HL-60 (cell line): ENCODE data around the gene ZNF689.

Experiments used
- GABPA ChIP-seq: IDR thresholded peaks from 2 replicates; pipeline ENCODE4 v1.6.1; 2012; ENCODE audit warnings: low read depth
- POLR2AphosphoS5 ChIP-seq: IDR thresholded peaks from 2 replicates; pipeline ENCODE4 v1.6.1; 2012; ENCODE audit warnings: low read depth
- SPI1 ChIP-seq: IDR thresholded peaks from 2 replicates; pipeline ENCODE4 v1.6.1; 2012; ENCODE audit warnings: low read depth, mild to moderate bottlenecking, borderline replicate concordance
- TF ChIP-seq, protein P1 (sequence below): IDR thresholded peaks from one replicate; pipeline ENCODE4 v1.5.1; 2011; ENCODE audit warnings: low read length, control low read depth, inconsistent platforms; ENCODE audit not compliant: insufficient read depth

DNA sequence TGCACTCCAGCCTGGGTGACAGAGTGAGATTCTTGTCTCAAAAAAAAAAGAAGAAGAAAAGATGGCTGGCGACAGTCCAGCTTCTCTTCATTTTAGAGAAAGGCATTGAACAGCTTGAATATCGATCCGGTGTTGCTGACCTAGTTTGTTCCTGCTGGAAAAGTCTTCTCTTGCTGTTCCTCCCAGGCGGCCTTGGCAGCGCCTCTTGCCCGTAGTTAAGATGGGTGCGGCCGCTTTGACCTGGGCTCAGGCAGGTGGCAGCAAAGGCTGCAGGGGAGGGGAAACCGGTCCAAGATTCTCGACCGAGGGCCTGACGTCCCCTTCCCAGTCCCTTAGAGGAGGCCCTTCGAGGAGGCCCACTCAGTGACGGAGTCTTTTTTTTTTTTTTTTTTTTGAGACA is 48.2 kb downstream of the ZNF689 start:
- TF ChIP-seq, protein P1, sequence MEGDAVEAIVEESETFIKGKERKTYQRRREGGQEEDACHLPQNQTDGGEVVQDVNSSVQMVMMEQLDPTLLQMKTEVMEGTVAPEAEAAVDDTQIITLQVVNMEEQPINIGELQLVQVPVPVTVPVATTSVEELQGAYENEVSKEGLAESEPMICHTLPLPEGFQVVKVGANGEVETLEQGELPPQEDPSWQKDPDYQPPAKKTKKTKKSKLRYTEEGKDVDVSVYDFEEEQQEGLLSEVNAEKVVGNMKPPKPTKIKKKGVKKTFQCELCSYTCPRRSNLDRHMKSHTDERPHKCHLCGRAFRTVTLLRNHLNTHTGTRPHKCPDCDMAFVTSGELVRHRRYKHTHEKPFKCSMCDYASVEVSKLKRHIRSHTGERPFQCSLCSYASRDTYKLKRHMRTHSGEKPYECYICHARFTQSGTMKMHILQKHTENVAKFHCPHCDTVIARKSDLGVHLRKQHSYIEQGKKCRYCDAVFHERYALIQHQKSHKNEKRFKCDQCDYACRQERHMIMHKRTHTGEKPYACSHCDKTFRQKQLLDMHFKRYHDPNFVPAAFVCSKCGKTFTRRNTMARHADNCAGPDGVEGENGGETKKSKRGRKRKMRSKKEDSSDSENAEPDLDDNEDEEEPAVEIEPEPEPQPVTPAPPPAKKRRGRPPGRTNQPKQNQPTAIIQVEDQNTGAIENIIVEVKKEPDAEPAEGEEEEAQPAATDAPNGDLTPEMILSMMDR = no peak
- TF ChIP-seq GABPA = no peak
- TF ChIP-seq SPI1 = no peak
- no peak for TF ChIP-seq POLR2AphosphoS5
